ENCODE results near the gene ZNF625. TPM values are rescaled to one million over a fixed set of nuclear protein-coding genes. Genes with fewer than 3 reads are reported as not detected.

Gene ZNF625
- polyA plus RNA-seq (ENCODE audit: insufficient read length), result 20.1 TPM
- long read RNA-seq, donor 1, transcript ZNF625-202 (4 exons, 1,322 nt), result major isoform, 6 of 6 reads
- long read RNA-seq, donor 1, partial matches to known transcripts, result 0 of 6 reads
- long read RNA-seq, donor 1, other reads (novel, unspliced or antisense), result 0 of 6 reads
- long read RNA-seq, donor 2, result 0 reads
- long read RNA-seq, donor 3, partial matches to known transcripts, result 6 of 8 reads
- long read RNA-seq, donor 3, other reads (novel, unspliced or antisense), result 0 of 8 reads
- long read RNA-seq, donor 4, result 0 reads
- long read RNA-seq, donor 5, partial matches to known transcripts, result 0 of 1 reads
- long read RNA-seq, donor 5, other reads (novel, unspliced or antisense), result 0 of 1 reads
- long read RNA-seq, donor 6, partial matches to known transcripts, result 0 of 1 reads
- long read RNA-seq, donor 6, other reads (novel, unspliced or antisense), result 0 of 1 reads
- long read RNA-seq, donor 7, partial matches to known transcripts, result 5 of 7 reads
- long read RNA-seq, donor 7, other reads (novel, unspliced or antisense), result 0 of 7 reads
- long read RNA-seq, donor 8, result 0 reads

GRCh38 chr19:12156223-12157058 lies at the start of gene ZNF625:
Gene ZNF625 (minus strand): TSS chr19:12156734. CDS start chr19:12156558, 176 bp downstream.
- DNase-seq, result peak; percentile 93

GRCh38 chr19:12205296-12205695 lies 48.8 kb upstream of the ZNF625 start:
- DNase-seq, result no peak

- no peak for DNase-seq
Measured at GRCh38 chr19:12202250-12202649, 45.7 kb upstream of the ZNF625 start.

GRCh38 chr19:12199757-12200419 lies 43.4 kb upstream of the ZNF625 start:
- DNase-seq, result no peak

GRCh38 chr19:12198136-12198535 lies 41.6 kb upstream of the ZNF625 start:
- DNase-seq, result no peak

GRCh38 chr19:12194827-12195731 lies 38.5 kb upstream of the ZNF625 start:
- peak; percentile 92 for DNase-seq

GRCh38 chr19:12187625-12188024 lies 31.1 kb upstream of the ZNF625 start:
- DNase-seq, result no peak

GRCh38 chr19:12180377-12180776 lies 23.8 kb upstream of the ZNF625 start:
- no peak for DNase-seq

- no peak for DNase-seq
Measured at GRCh38 chr19:12166626-12167025, 10.1 kb upstream of the ZNF625 start.

- DNase-seq, result no peak
Measured at GRCh38 chr19:12163826-12164225, 7.3 kb upstream of the ZNF625 start.

- DNase-seq, result peak; percentile 96
Measured at GRCh38 chr19:12162882-12163806, 6.6 kb upstream of the ZNF625 start, which contains the start of gene ZNF136. Gene ZNF136 (plus strand): TSS chr19:12163096. CDS start chr19:12163204, 108 bp downstream.

- DNase-seq, result no peak
Measured at GRCh38 chr19:12162513-12162881, 6.0 kb upstream of the ZNF625 start.

- no peak for DNase-seq
Measured at GRCh38 chr19:12159773-12160414, 3.4 kb upstream of the ZNF625 start.

- no peak for DNase-seq
Measured at GRCh38 chr19:12155324-12155860, 1.1 kb downstream of the ZNF625 start.

- no peak for DNase-seq
Measured at GRCh38 chr19:12145348-12145747, 11.2 kb downstream of the ZNF625 start.

GRCh38 chr19:12141405-12141736 lies 15.2 kb downstream of the ZNF625 start:
- DNase-seq, result no peak

GRCh38 chr19:12140545-12141404 lies 15.8 kb downstream of the ZNF625 start:
- DNase-seq, result peak; percentile 84

GRCh38 chr19:12139885-12140544 lies 16.5 kb downstream of the ZNF625 start, which contains the start of gene ZNF20:
Gene ZNF20 (minus strand): TSS chr19:12140350. CDS start chr19:12140182, 168 bp downstream.
- DNase-seq, result peak; percentile 96

Measured in left kidney (tissue), 8 donors.